Measurements from ENCODE around the gene LRFN5. TPM values are rescaled to one million over a fixed set of nuclear protein-coding genes. Genes with fewer than 3 reads are reported as not detected.

Gene LRFN5
- total and polyA plus RNA-seq, 10 of the 15 experiments (the other 5 are each of a cell fraction or from before 2014, with no cell fraction given): 0.06 to 1.2 TPM; not detected in 8

DNA sequence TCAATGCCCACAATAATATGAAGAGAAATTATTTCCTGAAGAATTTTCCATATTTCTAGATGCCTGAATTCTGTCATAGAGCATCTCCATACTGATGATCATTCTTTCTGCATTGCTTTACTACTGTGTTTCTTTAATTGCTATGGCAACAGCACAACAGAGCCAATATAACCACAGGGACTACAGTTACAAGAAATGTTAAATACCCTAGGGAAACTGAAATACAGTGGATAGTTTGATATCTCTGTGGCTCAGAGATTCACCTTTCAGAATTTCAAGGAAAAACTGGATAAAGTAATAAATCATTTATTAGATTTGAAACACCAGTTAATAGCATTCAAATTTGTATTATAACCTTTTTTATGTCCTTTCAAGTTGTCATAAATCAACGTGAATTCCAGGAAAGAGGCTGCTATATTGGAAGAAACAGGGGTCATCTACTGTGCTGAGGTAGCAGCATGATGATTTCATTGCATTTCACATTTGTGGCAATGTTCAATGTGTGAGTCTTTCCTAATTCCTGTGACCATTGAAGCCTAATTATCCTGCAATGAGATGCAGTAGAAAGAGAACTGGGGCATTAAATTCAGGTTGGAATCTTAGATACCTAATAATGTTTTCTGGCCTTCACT, 267.1 kb downstream of the LRFN5 start:
- DNase-seq (ENCODE audit: low read depth, low spot score) (no peak), ATAC-seq (no peak), FAIRE-seq (no peak)
- no peak overlapping the region for H3K9ac ChIP-seq (ENCODE audit: control insufficient read depth, insufficient read depth, low read length)
- CTCF ChIA-PET: no interaction called here
- H3K9me3 ChIP-seq (replicated peaks; ENCODE audit: control insufficient read depth, insufficient read depth, low read length): no peaks in the 10 kb centered on the region
- H4K20me1 ChIP-seq (ENCODE audit: control insufficient read depth, insufficient read depth): no peaks in the 10 kb centered on the region
- SMC1A ChIA-PET (ENCODE audit: uncharacterized antibody, unreplicated experiment): no interaction called here
- H3K4me3 ChIP-seq: no peak overlapping the region
- BruUV-seq (replicated peaks): no TSS peak
- 0% methylated on average over 1 of the region's 1 CpG for WGBS (ENCODE audit: insufficient coverage, insufficient replicate concordance, low lambda C conversion rate, missing lambda C conversion rate)
- H3K79me2 ChIP-seq (ENCODE audit: control insufficient read depth, insufficient read depth, low read length): no peaks in the 10 kb centered on the region
- H3K4me2 ChIP-seq (ENCODE audit: control insufficient read depth, insufficient read depth): no peak overlapping the region
- POLR2A ChIA-PET: no interaction called here
- in situ Hi-C loops (cut with MboI) (no loop called here), intact Hi-C loops (cut with micrococcal nuclease; ENCODE audit: unreplicated experiment) (no loop called here)
- RAD21 ChIA-PET (ENCODE audit: unreplicated experiment): no interaction called here
- H3K27me3 ChIP-seq (replicated peaks in 1 of 2; ENCODE audit: control insufficient read depth in 2 of 2, insufficient read depth in 2 of 2, low read length in 1 of 2): no peaks in the 10 kb centered on the region
- H3K27ac ChIP-seq (ENCODE audit: control insufficient read depth, insufficient read depth): no peak overlapping the region
- TF ChIP-seq NFYB (IDR thresholded peaks at IDR 0.05; ENCODE audit: insufficient read depth, low read depth, low read length): no peak
- TF ChIP-seq CBFB (IDR thresholded peaks at IDR 0.05; ENCODE audit: low read depth): no peak
- TF ChIP-seq, protein P1, sequence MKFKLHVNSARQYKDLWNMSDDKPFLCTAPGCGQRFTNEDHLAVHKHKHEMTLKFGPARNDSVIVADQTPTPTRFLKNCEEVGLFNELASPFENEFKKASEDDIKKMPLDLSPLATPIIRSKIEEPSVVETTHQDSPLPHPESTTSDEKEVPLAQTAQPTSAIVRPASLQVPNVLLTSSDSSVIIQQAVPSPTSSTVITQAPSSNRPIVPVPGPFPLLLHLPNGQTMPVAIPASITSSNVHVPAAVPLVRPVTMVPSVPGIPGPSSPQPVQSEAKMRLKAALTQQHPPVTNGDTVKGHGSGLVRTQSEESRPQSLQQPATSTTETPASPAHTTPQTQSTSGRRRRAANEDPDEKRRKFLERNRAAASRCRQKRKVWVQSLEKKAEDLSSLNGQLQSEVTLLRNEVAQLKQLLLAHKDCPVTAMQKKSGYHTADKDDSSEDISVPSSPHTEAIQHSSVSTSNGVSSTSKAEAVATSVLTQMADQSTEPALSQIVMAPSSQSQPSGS (IDR thresholded peaks at IDR 0.05; ENCODE audit: low read length): no peak
- no peak for TF ChIP-seq HCFC1 (IDR thresholded peaks at IDR 0.05; ENCODE audit: low read length)
- no peak for TF ChIP-seq RAD51 (IDR thresholded peaks at IDR 0.05)
- no peak for TF ChIP-seq BACH1 (IDR thresholded peaks at IDR 0.05; ENCODE audit: borderline replicate concordance)
- TF ChIP-seq GATAD2B (conservative IDR thresholded peaks at IDR 0.05; ENCODE audit: low read depth): no peak
- no peak for TF ChIP-seq PAX8 (IDR thresholded peaks at IDR 0.05)
- no peak for TF ChIP-seq MEF2B (IDR thresholded peaks at IDR 0.05; ENCODE audit: partially characterized antibody, poor library complexity, severe bottlenecking)
- no peak for TF ChIP-seq HDAC6 (IDR thresholded peaks at IDR 0.05; ENCODE audit: unreplicated experiment)
- no peak for TF ChIP-seq TCF12 (IDR thresholded peaks at IDR 0.05; ENCODE audit: low read depth, low read length)
- TF ChIP-seq BMI1 (IDR thresholded peaks at IDR 0.05; ENCODE audit: borderline replicate concordance): no peak
- no peak for TF ChIP-seq MTA3 (IDR thresholded peaks at IDR 0.05; ENCODE audit: borderline replicate concordance, low read length)
- TF ChIP-seq TAF1 (IDR thresholded peaks at IDR 0.05; ENCODE audit: borderline replicate concordance, low read depth, low read length): no peak
- H2AFZ ChIP-seq (ENCODE audit: control insufficient read depth, low read depth, low read length): no peak overlapping the region
- no peaks in the 10 kb centered on the region for H3K4me1 ChIP-seq (ENCODE audit: control insufficient read depth, insufficient read depth, low read length)
- no peaks in the 10 kb centered on the region for H3K36me3 ChIP-seq (ENCODE audit: control insufficient read depth in 2 of 2, insufficient read depth in 2 of 2, low read length in 1 of 2)

Data from GM12878 (cell line).